Nephron (organoid): Measurements from ENCODE around the gene COL28A1.

Experiments used
- H3K27ac Mint-ChIP-seq, 3 experiments: 2 replicates each; pipeline ENCODE4 v1.8.0; 2020; ENCODE audit warnings: mixed read lengths in 3 of 3, mild to moderate bottlenecking in 2 of 3, moderate library complexity in 1 of 3
- H3K27me3 Mint-ChIP-seq: 2 replicates; pipeline ENCODE4 v1.8.0; 2021; ENCODE audit warnings: low read depth, mild to moderate bottlenecking, moderate library complexity, mixed read lengths
- H3K36me3 Mint-ChIP-seq: 2 replicates; pipeline ENCODE4 v1.8.0; 2020; ENCODE audit warnings: low read depth, mixed read lengths
- H3K4me1 Mint-ChIP-seq: 2 replicates; pipeline ENCODE4 v1.8.0; 2020; ENCODE audit warnings: mixed read lengths
- H3K4me3 Mint-ChIP-seq, 3 experiments: 2 replicates each; pipeline ENCODE4 v1.8.0; 2020; ENCODE audit warnings: mild to moderate bottlenecking in 3 of 3, mixed read lengths in 3 of 3, moderate library complexity in 2 of 3
- H3K9me3 Mint-ChIP-seq: 2 replicates; pipeline ENCODE4 v1.8.0; 2020; ENCODE audit warnings: mixed read lengths
- TF ChIP-seq, protein P1 (sequence below), 3 experiments: fragments of 200-600 bp; sonication (generic); IDR thresholded peaks; one replicate each; pipeline ENCODE4 v1.5.0; 2021; ENCODE audit warnings: antibody characterized with exemption in 3 of 3; ENCODE audit not compliant: unreplicated experiment in 3 of 3

COL28A1 gene

DNA sequence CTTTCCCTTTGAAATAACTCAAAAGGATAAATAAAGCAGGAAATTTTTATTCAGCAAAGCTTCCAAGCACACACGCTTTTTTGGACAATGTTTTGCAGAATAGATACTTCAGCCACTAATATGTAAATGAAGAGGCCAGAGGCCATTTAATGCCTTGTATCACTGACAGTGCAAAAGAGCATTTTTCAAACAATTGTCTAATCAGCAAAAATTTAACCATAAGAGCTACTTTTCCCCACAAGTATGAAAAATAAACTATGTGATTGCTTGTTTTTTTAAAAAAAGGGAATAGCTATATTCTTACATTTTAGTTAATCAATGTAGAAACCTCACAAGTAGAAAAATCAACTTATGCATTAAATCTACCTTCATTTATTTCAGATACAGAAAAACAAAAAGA is 99.7 kb downstream of the COL28A1 start:
- Mint-ChIP-seq H3K27me3 (no peaks in the 10 kb centered on the region), H3K36me3 (no peaks in the 10 kb centered on the region), H3K4me1 (peaks cover 20% of the 10 kb centered on the region), H3K9me3 (no peaks in the 10 kb centered on the region), H3K27ac (no peak overlapping the region), H3K4me3 (no peak overlapping the region)
- TF ChIP-seq, protein P1, sequence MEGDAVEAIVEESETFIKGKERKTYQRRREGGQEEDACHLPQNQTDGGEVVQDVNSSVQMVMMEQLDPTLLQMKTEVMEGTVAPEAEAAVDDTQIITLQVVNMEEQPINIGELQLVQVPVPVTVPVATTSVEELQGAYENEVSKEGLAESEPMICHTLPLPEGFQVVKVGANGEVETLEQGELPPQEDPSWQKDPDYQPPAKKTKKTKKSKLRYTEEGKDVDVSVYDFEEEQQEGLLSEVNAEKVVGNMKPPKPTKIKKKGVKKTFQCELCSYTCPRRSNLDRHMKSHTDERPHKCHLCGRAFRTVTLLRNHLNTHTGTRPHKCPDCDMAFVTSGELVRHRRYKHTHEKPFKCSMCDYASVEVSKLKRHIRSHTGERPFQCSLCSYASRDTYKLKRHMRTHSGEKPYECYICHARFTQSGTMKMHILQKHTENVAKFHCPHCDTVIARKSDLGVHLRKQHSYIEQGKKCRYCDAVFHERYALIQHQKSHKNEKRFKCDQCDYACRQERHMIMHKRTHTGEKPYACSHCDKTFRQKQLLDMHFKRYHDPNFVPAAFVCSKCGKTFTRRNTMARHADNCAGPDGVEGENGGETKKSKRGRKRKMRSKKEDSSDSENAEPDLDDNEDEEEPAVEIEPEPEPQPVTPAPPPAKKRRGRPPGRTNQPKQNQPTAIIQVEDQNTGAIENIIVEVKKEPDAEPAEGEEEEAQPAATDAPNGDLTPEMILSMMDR (IDR thresholded peaks at IDR 0.05; ENCODE audit: unreplicated experiment in 3 of 3): no peak

DNA sequence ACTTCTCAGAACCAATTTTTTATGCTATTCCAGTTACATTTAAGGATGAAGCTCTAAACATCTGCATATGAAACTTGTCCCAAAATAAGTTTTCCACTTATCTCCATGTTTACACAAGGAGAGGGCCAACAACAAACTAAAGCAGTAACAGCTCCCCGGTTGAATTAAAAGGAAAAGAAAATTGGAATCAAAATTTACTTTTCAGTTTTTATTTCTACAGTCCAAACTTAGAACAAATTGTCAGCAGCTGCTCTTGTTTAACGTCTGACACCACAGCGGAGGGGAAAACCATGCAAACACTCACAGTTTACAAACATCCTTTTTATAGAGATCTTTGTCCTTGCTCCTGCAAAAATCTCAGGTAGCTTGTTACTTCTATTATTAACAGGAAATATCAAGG is 101.3 kb downstream of the COL28A1 start:
- no peak overlapping the region for H3K4me3 Mint-ChIP-seq
- no peaks in the 10 kb centered on the region for H3K27me3 Mint-ChIP-seq
- peak overlapping the region in 1 of 3 experiments; percentile 33 for H3K27ac Mint-ChIP-seq
- H3K4me1 Mint-ChIP-seq: peaks cover 24% of the 10 kb centered on the region
- TF ChIP-seq, protein P1 (IDR thresholded peaks at IDR 0.05; ENCODE audit: unreplicated experiment in 3 of 3): no peak
- H3K9me3 Mint-ChIP-seq: no peaks in the 10 kb centered on the region
- H3K36me3 Mint-ChIP-seq: no peaks in the 10 kb centered on the region

- Mint-ChIP-seq H3K36me3 (no peaks in the 10 kb centered on the region), H3K4me3 (no peak overlapping the region), H3K9me3 (no peaks in the 10 kb centered on the region), H3K27ac (peak overlapping the region; percentile 33 to 81 (median 63)), H3K27me3 (no peaks in the 10 kb centered on the region), H3K4me1 (peaks cover 27% of the 10 kb centered on the region)
- TF ChIP-seq, protein P1 (IDR thresholded peaks at IDR 0.05; ENCODE audit: unreplicated experiment in 3 of 3): no peak
Observed at GRCh38 chr7:7433811-7434210, 101.9 kb downstream of the COL28A1 start.

GRCh38 chr7:7432979-7433378 is 102.7 kb downstream of the COL28A1 start:
- H3K27me3 Mint-ChIP-seq: no peaks in the 10 kb centered on the region
- no peaks in the 10 kb centered on the region for H3K9me3 Mint-ChIP-seq
- no peak overlapping the region for H3K4me3 Mint-ChIP-seq
- peak overlapping the region in 1 of 3 experiments; percentile 46 for H3K27ac Mint-ChIP-seq
- H3K36me3 Mint-ChIP-seq: no peaks in the 10 kb centered on the region
- peaks cover 32% of the 10 kb centered on the region for H3K4me1 Mint-ChIP-seq
- TF ChIP-seq, protein P1 (IDR thresholded peaks at IDR 0.05; ENCODE audit: unreplicated experiment in 3 of 3): no peak

- H3K4me1 Mint-ChIP-seq: peaks cover 27% of the 10 kb centered on the region
- H3K27ac Mint-ChIP-seq: peak overlapping the region; percentile 77 to 97 (median 86)
- TF ChIP-seq, protein P1 (IDR thresholded peaks at IDR 0.05; ENCODE audit: unreplicated experiment in 3 of 3): no peak
- H3K9me3 Mint-ChIP-seq: no peaks in the 10 kb centered on the region
- H3K4me3 Mint-ChIP-seq: no peak overlapping the region
- H3K27me3 Mint-ChIP-seq: no peaks in the 10 kb centered on the region
- no peaks in the 10 kb centered on the region for H3K36me3 Mint-ChIP-seq
Observed at GRCh38 chr7:7428806-7429205, 106.9 kb downstream of the COL28A1 start.

GRCh38 chr7:7427363-7427762 is 108.3 kb downstream of the COL28A1 start:
- peaks cover 25% of the 10 kb centered on the region for H3K4me1 Mint-ChIP-seq
- H3K36me3 Mint-ChIP-seq: no peaks in the 10 kb centered on the region
- no peaks in the 10 kb centered on the region for H3K9me3 Mint-ChIP-seq
- H3K4me3 Mint-ChIP-seq: no peak overlapping the region
- TF ChIP-seq, protein P1 (IDR thresholded peaks at IDR 0.05; ENCODE audit: unreplicated experiment in 3 of 3): no peak
- peak overlapping the region in 2 of 3 experiments; percentile 85 to 89 for H3K27ac Mint-ChIP-seq
- no peaks in the 10 kb centered on the region for H3K27me3 Mint-ChIP-seq
